HG02884 (cell line): ENCODE data around the gene CEP131.

Experiments
- ATAC-seq: cut with Tn5 transposase; IDR thresholded peaks from one replicate; pipeline ENCODE4 v1.9.1; 2021; ENCODE audit warnings: mild to moderate bottlenecking, moderate library complexity; ENCODE audit not compliant: unreplicated experiment

CEP131 gene

DNA sequence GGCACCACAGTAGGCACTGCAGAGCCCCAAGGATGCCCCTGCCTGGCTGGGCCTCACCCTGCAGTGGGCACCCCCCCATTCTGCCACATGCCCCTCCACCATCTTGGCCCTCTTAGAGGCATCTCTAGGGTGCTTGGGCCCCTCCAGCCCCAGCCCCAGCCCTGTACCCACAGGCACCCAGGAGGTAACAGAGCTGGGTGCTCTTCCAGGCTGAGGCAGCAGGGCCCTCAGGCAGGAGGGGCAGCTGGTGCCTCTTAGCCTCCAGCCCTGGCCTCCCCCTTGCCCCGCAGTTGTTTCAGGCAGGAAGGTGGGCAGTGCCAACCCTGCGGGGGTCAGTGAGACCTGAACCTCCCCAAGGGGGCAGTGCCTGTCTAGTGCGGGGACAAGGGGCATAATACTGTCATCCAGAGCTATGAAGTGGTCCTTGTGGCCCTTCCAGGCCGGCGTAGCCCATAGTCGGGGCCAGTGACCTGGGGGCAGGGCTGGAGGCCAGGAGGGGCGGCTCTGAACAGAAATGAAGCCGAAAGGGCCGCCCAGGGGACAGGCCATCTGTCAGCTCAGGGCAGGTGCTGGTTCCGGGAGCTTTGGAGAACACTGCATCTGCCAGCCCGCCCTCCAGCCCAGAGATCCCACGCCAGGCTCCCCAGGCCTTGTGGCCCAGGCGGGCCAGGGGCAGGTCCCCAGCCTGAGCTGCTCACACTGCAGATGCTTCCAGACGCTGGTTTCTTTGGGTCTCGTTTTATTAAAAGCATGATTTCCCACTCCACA lies 51.9 kb downstream of the CEP131 start:
- no peak for ATAC-seq

DNA sequence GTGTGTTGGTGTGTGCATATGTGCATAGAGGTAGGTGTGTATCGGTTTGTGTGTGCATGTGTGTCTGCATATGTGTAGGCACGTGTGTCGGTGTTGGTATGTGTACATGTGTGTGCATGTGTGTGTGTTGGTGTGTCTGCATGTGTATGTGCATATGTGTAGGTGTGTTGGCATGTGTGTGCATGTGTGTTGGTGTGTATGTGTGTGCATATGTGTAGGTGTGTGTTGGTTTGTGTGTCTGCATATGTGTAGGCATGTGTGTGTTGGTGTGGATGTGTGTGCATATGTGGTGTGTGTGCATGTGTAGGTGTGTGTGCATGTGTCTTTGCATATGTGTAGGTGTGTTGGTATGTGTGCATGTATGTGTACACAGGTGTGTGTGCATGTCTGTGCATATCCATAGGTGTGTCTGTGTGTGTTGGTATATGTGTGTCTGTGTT lies 52.9 kb downstream of the CEP131 start:
- no peak for ATAC-seq

DNA sequence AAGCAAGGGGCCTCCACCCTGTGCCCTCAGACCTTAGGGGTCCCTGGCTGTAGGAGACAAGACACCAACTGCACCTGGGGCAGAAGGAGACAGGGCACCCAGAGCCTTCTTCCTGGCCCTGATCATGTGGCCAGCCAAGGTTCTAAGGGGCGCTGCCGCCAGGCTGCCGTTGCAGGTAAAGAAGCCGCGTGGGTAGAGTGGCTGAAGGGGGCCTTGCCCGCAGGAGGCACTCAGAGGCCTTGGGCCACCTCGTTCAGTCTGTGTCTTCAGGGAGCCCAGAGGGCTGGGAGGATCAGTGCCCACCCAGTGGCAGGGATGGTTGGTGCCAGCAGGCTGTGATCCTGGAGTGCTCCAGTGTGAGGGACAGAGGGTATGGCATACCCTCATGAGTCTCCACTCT lies 55.1 kb downstream of the CEP131 start:
- ATAC-seq, result no peak

GRCh38 chr17:81167194-81167524 lies 55.6 kb downstream of the CEP131 start:
- no peak for ATAC-seq

DNA sequence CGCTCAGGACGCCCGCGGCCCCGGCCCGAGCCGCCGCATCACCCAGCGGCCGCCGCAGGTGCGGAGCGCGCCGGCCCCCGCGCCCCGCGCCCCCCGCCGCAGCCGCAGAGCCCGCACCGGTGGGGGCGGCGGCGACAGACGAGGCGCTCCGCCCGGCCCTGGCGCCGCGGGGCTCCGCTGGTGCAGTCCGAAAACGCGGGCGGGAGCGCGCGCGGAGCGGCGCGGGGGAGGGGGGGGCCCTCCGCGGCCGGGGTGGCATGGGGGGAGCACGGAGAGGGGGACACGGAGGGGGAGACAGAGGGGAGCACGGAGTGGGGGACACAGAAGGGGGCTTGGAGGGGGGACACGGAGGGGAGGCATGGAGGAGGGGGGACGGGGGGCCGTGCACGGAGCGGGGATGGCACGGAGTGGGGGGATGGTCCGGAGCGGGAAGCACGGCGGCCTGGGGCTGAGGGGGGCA lies 56.7 kb downstream of the CEP131 start, which contains the start of gene AATK:
Gene AATK, minus strand, starts transcription at position 189 of the 460 bp plus-strand sequence. CDS start 229 bp downstream, outside the sequence.
- no peak for ATAC-seq

DNA sequence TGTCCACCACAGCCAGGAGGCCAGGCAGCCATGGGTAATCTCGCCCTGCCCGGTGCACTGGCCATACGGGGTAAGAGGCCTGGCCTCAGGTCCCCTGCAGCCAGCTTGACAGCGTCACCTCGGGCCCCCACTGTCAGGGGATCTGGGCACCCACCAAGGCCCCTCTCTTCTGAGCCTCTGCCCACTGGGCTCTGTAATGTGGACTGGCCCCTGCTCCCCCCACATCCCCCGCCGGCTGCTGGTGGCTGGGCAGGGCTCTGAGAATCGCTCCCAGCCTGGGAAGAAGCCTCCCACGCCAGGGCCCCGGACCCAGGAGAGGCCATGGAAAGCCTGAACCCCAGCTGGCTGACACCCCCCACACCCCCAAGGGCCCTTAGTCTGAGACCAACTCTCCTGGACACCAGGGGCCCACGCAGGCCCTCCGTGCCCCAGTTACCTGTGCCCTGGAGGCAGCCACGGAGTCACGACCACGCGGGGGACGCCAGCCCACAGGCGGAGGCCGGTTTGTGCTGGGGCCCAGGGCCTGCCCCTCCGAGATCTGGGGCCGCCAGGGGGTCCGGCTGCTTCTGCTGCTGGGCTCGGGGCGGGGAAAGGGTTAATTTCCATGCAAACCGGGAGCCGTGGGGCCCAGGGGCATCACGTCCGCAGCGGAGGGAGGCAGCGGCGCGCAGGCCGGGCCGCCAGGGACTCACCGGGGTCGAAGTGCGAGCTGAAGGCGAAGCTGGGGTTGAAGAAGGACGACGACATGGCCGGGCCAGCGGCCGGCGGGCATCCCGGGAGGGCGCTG lies 57.3 kb downstream of the CEP131 start, which contains the start of gene PVALEF:
Gene PVALEF, plus strand, starts transcription at position 262 of the 787 bp plus-strand sequence. CDS start 15,720 bp downstream, outside the sequence.
- no peak for ATAC-seq

DNA sequence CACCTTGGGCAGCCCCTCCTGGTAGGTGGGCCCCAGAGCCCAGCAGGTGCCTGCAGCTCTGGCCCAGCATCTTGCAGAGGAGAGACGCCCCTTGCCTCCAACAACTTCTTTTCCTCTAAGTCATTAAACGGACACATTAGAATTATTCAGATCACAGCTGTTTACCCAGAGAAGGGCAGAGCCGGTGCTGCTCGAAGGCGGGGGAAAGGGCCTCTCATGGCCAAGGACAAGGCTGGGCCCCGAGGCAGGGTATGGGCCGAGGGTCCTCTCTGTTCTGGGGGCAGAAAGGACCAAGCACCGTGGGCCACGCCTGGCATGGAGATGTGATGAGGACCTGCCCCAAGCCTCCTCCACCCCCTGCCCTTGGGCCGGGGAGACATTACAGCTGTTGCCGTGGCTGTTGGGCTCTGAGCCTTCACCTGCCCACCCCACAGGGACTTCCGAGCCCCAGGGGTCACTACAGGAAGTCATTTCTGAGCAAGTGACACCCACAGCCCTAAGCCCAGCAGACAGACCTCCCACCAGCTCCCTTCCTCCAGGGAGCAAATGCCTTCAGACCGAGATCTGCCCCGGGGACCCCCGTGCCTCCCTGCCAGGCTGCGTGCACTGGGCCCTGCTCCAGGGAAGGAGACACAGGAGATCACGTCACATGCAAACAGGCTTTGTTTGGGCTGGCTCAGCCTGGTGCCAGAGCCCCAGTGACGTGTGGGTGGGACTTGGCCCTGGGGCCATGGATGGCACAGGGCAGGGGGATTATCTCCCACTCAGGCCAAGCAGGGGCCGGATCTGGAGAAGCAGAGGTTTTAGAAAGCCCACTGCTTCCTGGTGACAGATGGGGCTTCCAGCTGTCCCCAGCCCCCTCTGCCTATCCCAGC lies 58.2 kb downstream of the CEP131 start:
- no peak for ATAC-seq

- ATAC-seq, result no peak
These were observed 58.9 kb downstream of the CEP131 start for GRCh38 chr17:81163703-81164370.

GRCh38 chr17:81163051-81163695 lies 59.6 kb downstream of the CEP131 start:
- no peak for ATAC-seq

DNA sequence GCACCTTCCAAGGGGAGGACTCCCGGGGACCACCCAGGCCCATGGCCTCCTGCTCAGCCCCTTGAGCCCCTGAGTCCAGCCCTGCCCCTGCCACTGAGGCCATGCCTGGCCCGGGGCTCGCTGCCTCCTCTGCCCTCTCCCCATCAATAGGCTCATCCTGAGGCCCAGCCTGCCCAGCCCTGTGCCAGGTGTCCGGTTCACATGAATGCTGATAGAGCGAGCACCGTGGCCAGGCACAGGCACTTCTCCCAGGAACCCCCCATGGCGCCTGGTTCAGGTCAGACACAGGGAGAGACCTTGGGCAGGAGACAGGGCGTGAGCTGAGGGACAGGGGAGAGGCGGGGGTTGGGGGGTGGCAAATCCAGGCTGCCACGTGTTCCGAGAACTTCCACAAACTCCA lies 60.3 kb downstream of the CEP131 start:
- no peak for ATAC-seq

DNA sequence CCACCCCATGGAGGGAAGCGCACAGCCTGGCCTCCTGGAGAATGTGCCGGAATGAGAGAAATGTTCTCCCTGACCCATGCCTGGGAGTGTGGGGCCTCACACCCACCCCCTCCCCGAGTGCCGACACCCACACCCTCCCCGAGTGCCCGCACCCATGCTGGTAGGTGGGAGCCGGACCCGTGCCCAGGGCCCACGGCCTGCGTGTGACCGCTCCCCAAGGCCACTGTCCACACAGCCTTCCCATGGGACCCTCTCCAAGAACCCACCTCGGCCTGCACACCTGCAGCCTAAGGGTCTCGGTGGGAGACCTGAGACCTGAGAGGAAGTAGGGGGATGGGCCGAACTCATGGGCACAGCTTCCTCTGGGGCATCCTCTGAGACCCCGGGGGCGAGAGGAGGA lies 60.8 kb downstream of the CEP131 start:
- ATAC-seq, result no peak

DNA sequence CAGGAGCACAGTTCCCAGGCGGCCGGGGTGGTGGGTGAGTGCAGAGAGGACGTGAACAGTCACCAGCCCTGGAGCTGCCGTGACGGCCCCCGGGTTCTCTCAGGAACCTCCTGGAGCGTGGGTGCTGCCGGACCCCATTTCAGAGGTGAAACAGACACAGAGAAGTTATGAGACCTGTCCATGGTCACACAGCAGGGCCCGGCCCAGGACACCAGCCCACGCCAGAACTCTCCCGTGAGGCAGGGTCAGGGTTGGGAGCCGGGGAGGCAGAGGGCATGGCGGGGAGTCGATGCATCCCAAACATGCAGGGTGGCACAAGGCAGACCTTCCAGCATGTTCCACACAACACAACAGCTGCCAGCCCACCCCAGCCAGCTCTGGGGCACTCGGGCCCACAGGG lies 61.2 kb downstream of the CEP131 start:
- no peak for ATAC-seq

DNA sequence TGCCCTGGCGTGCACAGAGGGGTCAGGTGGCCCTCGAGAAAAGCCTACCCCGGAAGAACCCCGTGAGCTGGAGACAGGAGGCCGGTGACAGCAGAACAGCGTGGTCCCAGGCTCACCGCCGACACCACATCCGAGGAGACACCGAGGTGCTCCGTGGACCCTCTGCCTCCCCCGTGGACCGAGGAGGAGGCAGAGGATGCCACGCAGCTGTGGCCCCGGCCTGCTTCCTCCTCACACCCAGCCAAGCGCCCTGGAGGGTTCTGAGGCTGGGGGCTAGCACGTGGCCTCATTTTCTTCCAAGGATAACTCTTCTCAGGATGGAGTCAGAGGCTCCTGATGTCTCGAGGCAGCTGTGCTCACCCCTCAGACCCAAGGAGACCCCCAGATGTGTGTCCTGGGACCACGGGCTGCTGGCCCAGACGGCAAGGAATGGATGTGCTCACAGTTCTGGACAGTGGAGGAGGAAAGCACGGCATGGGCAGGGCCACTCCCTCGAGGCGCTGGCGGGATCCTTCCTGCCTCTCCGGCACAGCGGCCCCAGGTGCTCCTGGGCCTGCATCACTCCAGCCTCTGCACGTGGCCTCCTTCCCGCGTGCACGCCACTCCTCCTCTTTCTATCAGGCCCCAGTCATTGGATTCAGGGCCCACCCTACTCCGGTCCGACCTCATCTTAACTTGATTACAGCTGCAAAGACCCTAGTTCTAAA lies 61.9 kb downstream of the CEP131 start:
- ATAC-seq, result no peak

DNA sequence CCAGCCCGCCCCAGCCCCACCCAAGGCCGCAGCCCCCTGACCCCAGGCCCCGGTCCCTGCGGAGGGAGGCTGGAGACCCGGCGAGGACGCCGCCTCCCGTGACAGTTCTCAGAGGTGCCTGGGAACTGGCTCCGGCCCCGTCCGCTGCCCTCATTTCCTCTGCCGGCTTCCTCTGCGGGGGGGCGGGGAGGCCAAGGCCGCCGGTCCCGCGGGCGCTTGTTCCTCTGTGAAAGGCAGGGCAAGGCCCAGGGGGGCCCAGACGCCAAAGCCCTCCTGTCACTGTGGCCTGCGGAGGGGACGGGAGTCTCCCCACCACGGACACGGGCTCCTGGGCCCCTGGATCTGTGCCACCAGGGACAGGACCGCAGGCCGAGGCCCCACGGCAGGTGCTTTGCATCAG lies 62.5 kb downstream of the CEP131 start:
- ATAC-seq, result no peak

DNA sequence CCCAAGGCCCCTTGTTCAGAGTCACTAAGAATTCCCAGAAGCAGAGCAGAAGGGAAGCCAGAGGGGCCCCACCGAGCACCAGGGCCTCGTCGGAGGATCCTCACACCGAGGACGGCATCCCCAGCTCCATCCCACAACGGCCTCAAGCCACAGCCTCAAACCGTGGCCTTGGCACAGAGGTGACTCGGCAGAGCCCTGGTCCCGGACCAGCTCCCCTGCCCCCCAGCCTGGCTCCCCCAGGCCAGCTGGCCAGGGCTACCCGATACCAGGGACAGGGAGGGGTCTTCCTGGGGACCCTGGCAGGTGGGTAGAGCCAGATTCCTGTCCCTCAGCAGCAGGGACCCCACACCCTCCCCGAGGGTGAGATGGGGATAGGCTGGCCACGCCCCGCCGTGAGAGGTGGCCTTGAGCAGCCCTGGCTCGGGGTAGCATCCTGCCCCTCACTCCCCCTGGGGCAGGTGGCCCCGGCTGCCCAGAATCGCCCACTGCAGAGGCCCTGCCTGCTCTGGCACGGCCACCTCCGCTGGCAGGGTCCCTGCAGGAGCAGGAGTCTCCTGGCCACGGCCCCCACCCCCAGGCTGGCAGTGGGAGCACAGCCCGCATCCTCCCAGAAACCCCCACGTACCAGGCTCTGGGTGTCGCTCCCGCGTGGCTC lies 63.0 kb downstream of the CEP131 start:
- no peak for ATAC-seq

DNA sequence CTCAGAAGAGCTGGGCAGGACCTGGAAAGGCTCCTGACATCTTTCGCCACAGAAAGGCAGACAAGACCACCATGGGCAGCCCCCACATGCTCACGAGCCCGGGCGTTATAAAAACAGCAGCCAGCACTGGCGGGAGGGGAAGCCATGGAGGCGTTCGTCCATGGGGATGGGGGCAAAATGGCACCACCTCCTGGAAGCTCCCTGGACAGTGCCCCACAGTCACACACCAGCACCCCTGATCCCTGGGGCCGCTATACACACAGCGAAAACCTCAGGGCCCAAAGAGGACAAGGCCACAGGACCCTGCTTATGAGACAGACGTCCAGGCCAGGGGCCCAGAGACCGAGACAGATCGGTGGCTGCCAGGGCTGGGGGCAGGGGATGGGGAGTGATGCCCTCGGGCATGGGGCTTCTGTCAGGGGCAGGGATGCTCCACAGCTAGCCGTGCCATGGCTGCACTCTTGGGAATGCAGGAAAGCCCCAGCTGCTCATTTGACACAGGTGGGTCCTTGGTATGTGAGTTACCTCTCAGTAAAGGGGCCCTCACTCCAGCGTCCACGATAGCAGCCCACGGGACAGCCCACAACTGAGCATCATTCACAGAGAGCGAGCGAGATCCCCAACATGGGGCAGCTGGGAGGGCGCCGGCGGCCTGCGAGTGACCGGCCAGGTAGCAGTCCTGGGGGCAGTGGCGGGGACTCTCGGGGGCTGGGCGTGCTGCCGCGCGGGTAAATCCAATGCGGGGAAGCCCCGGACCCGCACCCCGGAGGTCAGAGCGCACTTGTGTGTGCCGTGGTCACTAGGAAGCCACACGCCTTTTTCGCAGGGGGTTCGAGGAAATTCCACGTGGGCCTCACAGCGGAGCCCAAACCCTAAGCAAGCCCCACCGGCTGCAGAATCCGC lies 63.8 kb downstream of the CEP131 start:
- ATAC-seq, result no peak

DNA sequence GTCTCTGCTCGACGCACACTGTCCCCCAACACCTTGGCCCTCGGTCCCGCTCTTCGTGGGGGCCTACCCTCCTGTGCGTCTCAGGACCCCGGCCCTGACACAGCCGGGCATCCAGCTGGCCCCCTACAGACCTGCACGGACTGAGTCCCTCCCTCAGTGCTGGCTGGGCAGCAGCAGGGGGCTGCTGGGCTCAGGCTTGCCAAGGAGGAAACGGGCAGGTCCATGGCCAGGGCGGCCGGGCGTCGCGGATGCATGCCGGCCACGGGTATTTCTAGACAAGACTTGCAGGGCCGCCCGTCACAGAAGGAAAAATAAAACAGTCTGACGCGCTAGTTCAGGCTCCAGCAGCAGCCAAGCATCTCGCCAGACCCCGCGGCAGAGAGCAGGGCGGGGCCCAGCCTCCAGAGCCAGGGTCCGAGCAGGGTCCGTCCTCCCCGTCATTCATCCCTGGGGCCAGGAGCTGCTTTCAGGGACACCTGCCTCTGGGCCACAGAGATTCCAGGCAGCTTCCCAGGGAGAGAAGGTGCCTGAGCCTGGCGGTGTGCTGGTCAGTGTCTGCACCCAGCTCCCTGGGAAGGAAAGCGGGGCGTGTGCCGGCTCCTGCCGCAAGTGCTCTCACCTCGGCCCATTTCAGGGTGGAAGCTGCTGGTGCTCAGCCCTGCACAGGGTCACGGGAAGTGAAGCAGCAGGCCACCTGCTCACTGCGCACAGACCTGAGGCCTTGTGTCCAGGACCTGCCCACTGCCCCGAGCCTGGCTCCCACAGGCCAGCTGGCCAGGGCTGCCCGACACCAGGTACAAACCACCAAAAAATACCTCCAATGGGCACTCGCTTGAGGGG lies 64.7 kb downstream of the CEP131 start:
- no peak for ATAC-seq
